GM19025 (cell line): ENCODE data around the gene GLIPR2.
A peak's percentile ranks its signal among the peaks of the same experiment; 100 is the strongest.
"Not testable (repeated sequence)": the region's sequence is repeated elsewhere in the genome, so short reads cannot be mapped to it uniquely, and the experiment has no call there.

Experiments used
- ATAC-seq: cut with Tn5 transposase; IDR thresholded peaks from one replicate; pipeline ENCODE4 v1.9.1; 2021; ENCODE audit warnings: mild to moderate bottlenecking, low read depth, moderate library complexity; ENCODE audit not compliant: unreplicated experiment

Gene GLIPR2

DNA sequence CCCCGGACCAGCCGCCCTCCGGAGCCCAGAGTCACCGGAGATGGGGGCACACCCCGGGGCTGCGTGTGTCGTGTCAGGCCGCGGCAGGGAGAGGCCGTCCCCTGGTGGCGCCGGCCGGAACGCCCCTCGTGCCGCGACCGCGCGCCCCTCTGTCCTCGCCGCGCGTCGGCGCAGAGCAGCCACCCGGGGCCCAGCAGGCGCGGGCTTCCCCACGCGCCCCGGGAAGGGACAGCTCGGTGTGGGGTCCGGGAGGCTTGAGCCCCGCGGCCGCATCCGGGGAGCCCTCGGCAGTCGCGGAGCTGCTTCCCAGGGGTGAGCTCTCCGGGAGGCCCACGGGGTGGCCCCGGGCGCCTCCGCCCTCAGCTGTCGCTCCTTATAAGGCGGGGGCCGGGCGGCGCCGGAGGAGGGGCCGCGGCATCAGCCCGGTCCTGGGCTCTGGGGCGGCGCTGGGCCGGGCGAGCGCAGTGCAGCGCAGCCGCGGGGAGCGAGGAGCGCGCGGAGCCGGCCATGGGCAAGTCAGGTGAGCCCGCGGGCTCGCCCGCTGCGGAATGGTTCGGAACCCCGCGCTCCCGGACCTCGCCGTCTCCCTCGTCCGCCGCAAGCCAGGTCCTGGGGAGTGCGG is at the start of gene GLIPR2:
Gene GLIPR2, plus strand, starts transcription at position 462 of the 622 bp plus-strand sequence. Its CDS starts 46 bp downstream, at position 508.
- peak; percentile 96 for ATAC-seq

GRCh38 chr9:36087054-36087453 is 49.5 kb upstream of the GLIPR2 start:
- not testable (repeated sequence) for ATAC-seq

GRCh38 chr9:36088020-36088419 is 48.5 kb upstream of the GLIPR2 start:
- ATAC-seq = no peak

DNA sequence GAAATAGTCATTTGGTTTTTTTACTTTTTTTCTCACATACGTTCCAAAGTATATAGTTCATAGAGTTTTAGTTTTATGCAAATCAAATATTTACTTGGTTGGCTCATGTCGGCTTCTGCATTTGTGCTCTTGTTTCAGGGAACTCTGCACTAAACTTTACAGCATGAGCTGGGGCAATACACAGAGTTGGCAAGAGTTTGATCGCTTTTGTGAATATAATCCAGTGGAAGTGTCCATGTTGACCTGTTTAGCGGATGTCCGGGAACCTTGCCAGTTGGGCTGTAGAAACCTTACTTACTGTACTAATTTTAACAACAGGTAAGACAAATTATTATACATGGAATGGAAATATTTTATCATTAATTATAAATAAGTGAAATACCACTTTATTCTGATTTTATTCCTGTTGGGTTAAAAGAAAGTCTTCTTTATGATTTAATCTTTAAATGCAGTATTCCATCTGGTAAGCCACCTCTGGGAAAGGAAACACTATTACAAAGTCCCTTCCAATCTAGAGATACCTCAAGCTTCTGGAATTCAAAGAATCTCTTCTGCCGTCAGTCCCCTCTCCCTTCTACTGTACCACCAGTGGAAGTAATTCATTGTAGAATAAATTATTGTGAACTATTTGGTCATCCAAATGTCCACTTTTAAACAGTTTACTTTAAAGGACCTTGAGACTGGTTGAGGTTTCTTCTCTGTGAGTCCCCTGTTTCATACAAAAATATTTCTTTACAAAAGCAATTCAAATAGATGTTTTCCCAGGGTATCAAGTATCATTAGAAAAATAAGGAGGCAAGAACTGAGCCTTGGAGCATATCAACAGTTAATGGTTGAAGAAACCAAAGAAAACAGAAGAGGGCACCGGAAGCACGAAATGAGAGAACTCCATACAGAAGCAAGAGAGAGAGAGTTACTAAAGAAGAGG is 45.2 kb upstream of the GLIPR2 start:
- no peak for ATAC-seq

GRCh38 chr9:36092014-36092413 is 44.5 kb upstream of the GLIPR2 start:
- no peak for ATAC-seq

- peak; percentile 58 for ATAC-seq
These were observed 43.9 kb upstream of the GLIPR2 start for GRCh38 chr9:36092509-36093215.

- ATAC-seq = no peak
These were observed 43.1 kb upstream of the GLIPR2 start for GRCh38 chr9:36093384-36093783.

- no peak for ATAC-seq
These were observed 36.8 kb upstream of the GLIPR2 start for GRCh38 chr9:36099718-36100117.

DNA sequence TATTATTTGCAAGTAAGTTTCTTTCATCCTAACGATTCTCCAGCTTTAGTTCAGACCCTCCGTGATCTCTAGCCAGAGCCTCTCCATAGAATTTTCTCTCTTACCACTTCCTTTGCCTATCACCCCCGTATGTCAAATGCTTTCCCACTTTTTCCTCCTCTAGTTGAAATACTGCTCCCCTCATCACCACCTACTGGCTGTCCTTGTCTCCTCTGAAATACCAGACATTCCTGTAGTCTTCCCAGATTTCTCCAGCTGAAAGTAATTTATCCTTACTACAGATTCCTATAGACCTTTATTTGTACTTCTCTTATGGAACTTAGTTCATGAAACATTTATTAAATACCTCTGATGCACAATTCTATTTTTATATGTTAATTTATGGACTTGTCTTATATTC is 36.0 kb upstream of the GLIPR2 start:
- ATAC-seq = no peak

DNA sequence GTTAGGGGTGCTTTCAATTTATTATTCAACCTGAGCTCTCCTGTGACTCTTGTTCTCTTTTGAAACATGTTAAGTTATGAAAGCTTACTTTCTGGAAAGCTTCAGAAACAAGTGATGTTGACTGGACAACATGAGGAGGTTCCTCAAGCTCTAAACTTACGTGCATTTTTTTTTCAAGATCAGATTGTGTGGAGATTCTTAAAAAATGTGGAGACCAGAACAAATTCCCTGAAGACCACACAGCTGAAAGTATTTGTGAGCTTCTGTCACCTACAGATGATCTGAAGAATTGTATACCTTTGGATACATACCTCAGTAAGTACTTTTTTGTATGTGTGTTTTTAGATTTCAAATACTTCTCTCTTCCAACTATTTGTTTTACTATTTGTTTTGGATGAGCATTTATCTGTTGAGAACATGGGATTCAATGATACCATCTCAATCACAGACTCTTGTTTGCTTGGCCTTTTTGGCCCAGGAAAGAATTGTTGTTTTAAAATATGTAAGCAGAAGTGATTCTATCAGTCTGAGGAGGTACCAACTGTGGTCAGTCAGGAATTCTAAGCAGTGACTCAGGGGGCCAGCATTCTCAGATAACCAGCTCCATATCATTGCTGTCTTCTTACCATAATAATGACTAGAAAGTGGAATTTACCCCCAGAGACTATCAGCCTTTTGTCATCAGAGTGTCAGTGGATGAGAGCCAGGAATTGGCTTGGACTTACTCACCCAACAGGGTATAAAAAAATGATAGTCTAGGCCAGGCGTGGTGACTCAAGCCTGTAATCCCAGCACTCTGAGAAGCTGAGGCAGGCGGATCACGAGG is 34.4 kb upstream of the GLIPR2 start:
- no peak for ATAC-seq

DNA sequence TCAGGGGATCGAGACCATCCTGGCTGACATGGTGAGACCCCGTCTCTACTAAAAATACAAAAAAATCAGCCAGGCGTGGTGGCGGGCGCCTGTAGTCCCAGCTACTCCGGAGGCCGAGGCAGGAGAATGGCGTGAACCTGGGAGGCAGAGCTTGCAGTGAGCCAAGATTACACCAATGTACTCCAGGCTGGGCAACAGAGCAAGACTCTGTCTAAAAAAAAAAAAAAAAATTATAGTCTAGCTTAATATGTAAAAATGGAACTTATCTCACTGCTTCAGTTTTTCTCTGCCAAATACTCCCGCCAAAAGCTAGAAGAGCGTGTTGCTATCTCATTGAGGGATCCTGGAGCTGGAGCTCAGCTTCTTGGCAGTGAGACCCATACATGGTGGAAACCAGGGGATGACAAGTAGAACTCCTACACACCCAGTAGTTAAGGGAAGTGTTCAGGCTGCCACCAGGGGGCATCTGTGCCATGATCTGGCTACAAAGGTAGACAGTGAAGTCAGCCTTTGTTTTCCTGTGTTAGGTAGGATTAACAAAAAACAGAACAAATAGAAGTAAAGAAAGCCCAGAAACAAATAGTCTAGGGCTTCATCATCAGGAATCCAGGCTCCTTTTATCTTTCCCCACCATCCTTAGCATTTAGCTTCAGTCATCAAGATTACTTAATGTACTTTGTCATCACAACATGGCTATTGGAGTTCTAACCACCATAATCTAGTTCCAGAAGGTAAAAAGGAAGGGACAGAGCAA is 33.6 kb upstream of the GLIPR2 start:
- no peak for ATAC-seq

DNA sequence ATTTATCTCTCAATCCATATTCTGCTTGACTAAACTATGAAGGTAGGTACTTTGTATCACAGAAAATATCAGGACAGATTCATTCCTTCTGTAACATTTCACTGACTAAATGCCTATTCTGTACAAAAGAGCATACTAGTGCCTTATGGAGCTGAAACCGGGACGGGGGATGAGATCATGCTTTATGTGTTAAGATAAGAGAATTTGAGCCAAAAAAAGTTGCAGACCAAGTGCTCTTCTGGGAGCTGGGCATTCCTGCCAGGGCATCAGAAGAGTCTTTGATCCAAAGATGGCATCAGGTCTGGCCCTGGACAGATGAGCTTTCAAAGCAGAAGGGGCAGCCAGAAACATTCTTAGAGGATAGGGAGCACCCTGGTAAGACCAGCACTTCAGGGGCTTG is 27.5 kb upstream of the GLIPR2 start:
- no peak for ATAC-seq

DNA sequence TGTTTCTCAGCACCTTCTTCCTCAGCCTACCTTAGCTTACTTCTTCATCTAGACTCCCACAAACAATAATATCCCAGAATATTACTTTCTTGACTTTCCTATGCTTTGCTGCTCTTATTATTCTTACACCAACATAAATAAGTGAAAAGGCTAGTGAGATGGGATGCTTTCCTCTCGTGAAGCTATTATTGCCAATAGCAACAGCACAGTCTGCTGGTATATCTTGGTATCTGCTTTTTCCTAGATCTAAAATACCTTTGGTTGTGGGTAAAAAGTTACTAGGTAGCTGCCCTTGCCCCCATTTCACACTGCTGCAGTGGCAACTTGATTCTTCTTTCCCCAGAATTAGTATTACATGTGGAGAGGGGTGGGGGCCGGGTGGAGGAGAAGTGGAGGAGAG is 26.1 kb upstream of the GLIPR2 start:
- no peak for ATAC-seq

DNA sequence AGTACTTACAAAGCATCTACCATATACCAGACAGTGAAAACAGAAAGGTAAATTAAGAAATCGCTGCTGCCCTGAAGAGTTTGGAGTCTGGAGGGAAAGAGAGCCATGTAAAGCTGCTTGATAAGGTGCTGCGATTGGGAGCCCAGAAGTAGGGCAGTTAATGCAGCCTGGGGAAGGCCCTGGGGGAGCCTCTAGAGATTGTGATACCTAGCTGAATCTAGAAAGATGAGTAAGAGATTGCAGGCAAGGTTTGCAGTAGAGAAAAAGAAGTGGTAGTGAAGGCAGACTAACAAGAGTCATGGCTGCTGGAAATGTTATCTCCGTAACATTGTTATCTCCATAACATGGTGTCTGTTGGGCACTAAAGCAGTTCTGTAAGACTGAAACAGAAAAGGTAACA is 24.0 kb upstream of the GLIPR2 start:
- ATAC-seq = no peak

- no peak for ATAC-seq
These were observed 22.5 kb upstream of the GLIPR2 start for GRCh38 chr9:36113999-36114398.

DNA sequence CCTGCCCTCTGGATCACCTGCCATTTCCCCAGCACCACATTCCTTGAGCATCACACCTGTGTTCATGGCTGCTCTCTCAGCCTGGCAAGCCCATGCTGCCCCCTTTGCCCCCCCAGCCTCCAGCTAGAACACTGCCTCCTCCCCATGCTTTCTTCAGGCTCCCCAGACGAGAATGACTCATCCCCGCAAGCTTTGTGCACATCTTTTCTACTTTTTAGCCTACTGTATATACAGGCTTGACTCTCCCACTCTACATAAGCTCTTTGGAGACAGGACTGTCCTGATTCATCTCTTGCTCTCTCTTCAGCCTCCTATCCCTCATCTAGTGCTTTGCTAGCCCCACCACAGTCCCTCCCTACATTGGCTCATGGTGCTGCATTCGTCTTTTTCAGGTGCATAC is 19.9 kb upstream of the GLIPR2 start:
- ATAC-seq = no peak

GRCh38 chr9:36118201-36118600 is 18.3 kb upstream of the GLIPR2 start:
- ATAC-seq = no peak

DNA sequence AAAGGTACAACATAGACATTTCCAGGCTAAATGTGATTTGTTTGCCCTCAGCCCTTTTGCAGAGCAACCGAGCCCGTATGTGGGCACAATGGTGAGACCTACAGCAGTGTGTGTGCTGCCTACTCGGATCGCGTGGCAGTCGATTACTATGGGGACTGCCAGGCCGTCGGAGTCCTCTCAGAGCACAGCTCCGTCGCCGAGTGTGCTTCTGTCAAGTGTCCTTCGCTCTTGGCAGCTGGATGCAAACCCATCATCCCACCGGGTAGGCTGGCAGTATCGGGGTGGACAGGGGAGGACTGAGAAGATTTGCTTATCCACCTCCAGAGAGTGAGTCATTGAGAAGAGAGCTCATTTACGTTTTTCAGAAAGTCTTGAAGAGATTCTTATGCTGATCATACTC is 17.8 kb upstream of the GLIPR2 start:
- no peak for ATAC-seq

DNA sequence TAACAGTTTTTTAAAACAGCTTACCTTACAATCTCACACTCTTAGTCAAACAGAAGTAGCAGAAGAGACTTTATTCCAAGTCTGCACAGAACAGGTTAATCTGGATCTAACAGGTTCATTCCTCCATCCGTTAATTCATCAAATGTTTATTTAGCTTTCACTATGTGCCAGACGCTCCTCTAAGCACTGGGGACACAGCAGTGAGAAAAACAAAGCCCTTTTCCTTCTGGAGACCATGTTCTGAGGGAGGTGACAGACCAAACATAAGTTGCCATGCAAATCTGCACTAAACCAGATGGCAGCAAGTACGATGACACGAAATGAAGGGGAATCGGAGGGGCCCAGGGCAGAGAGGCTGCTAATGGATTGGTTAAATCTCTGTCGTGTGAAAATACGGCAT is 17.1 kb upstream of the GLIPR2 start:
- ATAC-seq = no peak

GRCh38 chr9:36120705-36121104 is 15.8 kb upstream of the GLIPR2 start:
- no peak for ATAC-seq
